ENCODE results near the gene HTR3B. TPM values are rescaled to one million over a fixed set of nuclear protein-coding genes. Genes with fewer than 3 reads are reported as not detected.

HTR3B gene, protein sequence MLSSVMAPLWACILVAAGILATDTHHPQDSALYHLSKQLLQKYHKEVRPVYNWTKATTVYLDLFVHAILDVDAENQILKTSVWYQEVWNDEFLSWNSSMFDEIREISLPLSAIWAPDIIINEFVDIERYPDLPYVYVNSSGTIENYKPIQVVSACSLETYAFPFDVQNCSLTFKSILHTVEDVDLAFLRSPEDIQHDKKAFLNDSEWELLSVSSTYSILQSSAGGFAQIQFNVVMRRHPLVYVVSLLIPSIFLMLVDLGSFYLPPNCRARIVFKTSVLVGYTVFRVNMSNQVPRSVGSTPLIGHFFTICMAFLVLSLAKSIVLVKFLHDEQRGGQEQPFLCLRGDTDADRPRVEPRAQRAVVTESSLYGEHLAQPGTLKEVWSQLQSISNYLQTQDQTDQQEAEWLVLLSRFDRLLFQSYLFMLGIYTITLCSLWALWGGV
- not detected in 2 replicates for total RNA-seq (2012; rRNA removed)

DNA sequence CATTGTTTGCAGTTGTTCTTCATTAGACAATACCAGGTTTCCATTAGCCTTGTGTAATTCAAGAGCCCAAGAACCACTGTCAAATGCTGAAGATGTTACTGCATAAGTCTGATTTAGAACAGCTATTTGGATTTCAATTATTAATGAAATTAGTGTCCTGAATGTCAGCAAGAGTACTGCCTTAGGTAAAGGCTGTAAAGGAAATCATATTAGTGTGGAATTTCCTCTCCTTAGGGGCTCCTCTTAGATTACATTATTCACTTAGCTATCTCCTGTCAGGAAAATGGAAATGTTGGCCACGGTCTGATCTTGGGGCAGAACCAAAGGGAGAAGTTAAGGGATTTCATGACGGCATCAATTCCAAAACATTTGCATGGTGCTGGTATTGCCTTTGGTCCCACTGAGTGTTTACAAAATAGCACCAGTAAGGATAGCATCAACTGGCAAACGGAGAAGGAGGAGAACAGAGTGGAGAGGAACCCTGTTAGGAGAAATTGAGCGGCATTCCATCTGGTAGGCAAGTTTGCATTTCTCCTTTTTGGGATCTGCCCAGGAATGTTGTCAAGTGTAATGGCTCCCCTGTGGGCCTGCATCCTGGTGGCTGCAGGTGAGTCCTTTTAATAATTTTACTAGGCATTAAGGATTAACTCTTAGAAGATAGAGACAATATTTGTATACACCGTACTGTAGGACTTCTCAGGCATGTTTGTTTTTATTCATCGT lies at the start of gene HTR3B:
Gene HTR3B, plus strand, starts transcription at position 418 of the 723 bp plus-strand sequence. Its CDS starts 138 bp downstream, at position 556.
- H3K9me3 ChIP-seq (replicated peaks; ENCODE audit: low read length): no peaks in the 10 kb centered on the region

DNA sequence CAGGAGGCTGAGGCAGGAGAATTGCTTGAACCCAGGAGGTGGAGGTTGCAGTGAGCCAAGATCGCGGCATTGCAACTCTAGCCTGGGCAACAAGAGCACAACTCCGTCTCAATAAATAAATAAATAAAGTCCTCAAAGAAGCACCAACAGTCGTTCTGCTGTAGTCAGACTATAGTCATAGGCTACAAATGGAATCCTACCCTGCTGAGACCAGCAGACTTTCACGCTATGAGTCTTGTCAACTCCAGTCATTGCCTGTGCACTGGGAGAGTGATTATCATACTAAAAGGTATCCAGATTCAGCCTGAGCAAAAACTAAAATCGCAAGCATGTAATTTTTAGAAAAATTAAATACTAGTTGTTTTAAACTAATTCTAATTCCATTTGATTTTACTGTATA lies 48.8 kb upstream of the HTR3B start:
- H3K4me1 ChIP-seq (ENCODE audit: control insufficient read depth, insufficient read depth, low read length): no peaks in the 10 kb centered on the region
- H3K4me2 ChIP-seq (ENCODE audit: low read length): no peak overlapping the region
- no peak overlapping the region for H3K9ac ChIP-seq (ENCODE audit: low read depth, low read length)
- H3K9me3 ChIP-seq (replicated peaks; ENCODE audit: low read length): no peaks in the 10 kb centered on the region
- peaks cover 7% of the 10 kb centered on the region for H3K36me3 ChIP-seq (ENCODE audit: insufficient read depth, low read length)
- no peak overlapping the region for H3K4me3 ChIP-seq (ENCODE audit: low read length)
- H3K27me3 ChIP-seq (ENCODE audit: control insufficient read depth, insufficient read depth, low read length): no peaks in the 10 kb centered on the region

More for the DNA sequence above, at the start of gene HTR3B:
- no peaks in the 10 kb centered on the region for H3K4me1 ChIP-seq (ENCODE audit: control insufficient read depth, insufficient read depth, low read length)
- H3K4me2 ChIP-seq (ENCODE audit: low read length): no peak within 1 kb of the TSS
- no peak within 1 kb of the TSS for H3K4me3 ChIP-seq (ENCODE audit: low read length)
- H3K36me3 ChIP-seq (ENCODE audit: insufficient read depth, low read length): no peaks in the 10 kb centered on the region
- peaks cover 82% of the 10 kb centered on the region for H3K27me3 ChIP-seq (ENCODE audit: control insufficient read depth, insufficient read depth, low read length)
- no peak within 1 kb of the TSS for H3K9ac ChIP-seq (ENCODE audit: low read depth, low read length)

DNA sequence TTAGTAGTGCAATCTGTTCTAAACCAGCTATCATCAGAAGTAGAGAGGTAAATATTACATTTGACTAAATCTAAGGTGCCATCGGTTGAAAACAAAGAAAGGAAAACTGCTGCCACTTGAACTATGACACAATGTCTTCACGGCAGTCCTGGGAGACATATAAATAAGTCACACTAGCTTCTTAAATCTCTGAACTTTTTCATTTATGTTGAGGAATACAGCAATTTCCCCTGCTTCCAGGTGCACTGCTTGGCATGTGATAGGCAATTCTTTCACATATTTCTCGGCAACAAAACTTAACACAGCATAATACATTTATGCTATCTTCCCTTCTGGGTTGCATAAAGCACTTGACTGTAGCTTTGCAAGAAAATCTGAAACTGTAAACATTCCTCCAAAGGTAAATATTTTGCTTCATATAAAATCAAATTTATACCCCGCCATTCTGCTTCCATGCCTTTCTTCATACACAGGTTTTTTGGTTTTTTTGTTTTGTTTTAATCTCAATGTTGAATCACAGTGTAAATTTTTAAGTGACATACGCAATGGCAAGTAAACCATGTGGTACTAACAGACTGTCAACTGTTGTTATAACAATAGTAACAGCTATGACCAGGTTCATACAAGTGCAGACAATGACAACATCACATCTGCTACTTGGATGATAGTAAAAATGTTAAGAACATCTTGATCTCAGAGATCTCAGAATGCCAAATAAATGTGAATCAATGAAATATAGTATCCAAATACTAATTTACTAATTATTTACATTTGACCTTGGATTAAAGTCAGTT lies 47.4 kb upstream of the HTR3B start:
- Histone ChIP-seq H3K9ac (ENCODE audit: low read depth, low read length) (no peak overlapping the region), H3K27me3 (ENCODE audit: control insufficient read depth, insufficient read depth, low read length) (no peaks in the 10 kb centered on the region), H3K4me2 (ENCODE audit: low read length) (no peak overlapping the region), H3K9me3 (replicated peaks; ENCODE audit: low read length) (no peaks in the 10 kb centered on the region), H3K4me3 (ENCODE audit: low read length) (no peak overlapping the region), H3K4me1 (ENCODE audit: control insufficient read depth, insufficient read depth, low read length) (peaks cover under 1% of the 10 kb centered on the region), H3K36me3 (ENCODE audit: insufficient read depth, low read length) (peaks cover 2% of the 10 kb centered on the region)

DNA sequence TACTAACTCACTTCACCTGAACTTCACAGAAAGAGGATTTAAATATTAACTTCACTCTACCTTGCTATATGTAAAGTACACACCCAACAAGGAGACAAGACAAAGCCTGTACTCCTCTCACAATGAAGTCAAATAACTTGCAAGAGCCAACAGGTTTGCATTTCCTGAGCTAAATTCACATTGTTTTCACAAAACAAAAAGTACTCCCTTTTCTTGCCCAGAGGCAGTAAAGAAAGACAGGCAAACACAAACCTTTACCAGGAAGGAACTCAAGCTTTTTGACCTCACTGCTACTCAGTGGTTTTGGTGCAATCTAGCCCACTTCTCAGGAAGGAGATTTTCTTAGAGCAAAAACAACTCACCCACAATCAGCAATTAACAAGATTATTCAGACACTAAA lies 44.9 kb upstream of the HTR3B start:
- Histone ChIP-seq H3K9me3 (replicated peaks; ENCODE audit: low read length) (no peaks in the 10 kb centered on the region), H3K4me2 (ENCODE audit: low read length) (no peak overlapping the region), H3K36me3 (ENCODE audit: insufficient read depth, low read length) (no peaks in the 10 kb centered on the region), H3K9ac (ENCODE audit: low read depth, low read length) (no peak overlapping the region), H3K4me1 (ENCODE audit: control insufficient read depth, insufficient read depth, low read length) (peaks cover 8% of the 10 kb centered on the region), H3K27me3 (ENCODE audit: control insufficient read depth, insufficient read depth, low read length) (no peaks in the 10 kb centered on the region), H3K4me3 (ENCODE audit: low read length) (no peak overlapping the region)

DNA sequence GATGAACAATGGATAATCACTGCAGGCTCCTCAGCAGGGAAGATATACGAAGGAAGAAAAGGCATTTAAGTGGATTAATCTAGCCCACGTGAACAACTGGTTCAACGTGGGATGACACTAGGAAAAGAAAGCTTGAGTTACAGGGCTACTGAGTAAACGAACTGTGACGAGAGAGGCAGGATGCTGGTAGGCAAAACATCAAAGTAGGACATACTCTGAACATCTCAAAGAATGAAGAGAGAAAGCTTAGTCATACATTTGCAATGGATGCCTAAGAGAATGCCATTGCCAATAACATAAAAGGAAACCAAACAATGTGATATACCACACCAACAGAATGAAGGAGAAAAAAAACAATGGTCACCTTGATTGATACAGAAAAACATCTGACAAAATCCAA lies 42.2 kb upstream of the HTR3B start:
- Histone ChIP-seq H3K27me3 (ENCODE audit: control insufficient read depth, insufficient read depth, low read length) (no peaks in the 10 kb centered on the region), H3K4me2 (ENCODE audit: low read length) (no peak overlapping the region), H3K4me3 (ENCODE audit: low read length) (no peak overlapping the region), H3K36me3 (ENCODE audit: insufficient read depth, low read length) (no peaks in the 10 kb centered on the region), H3K9ac (ENCODE audit: low read depth, low read length) (no peak overlapping the region), H3K9me3 (replicated peaks; ENCODE audit: low read length) (no peaks in the 10 kb centered on the region), H3K4me1 (ENCODE audit: control insufficient read depth, insufficient read depth, low read length) (peaks cover 8% of the 10 kb centered on the region)

DNA sequence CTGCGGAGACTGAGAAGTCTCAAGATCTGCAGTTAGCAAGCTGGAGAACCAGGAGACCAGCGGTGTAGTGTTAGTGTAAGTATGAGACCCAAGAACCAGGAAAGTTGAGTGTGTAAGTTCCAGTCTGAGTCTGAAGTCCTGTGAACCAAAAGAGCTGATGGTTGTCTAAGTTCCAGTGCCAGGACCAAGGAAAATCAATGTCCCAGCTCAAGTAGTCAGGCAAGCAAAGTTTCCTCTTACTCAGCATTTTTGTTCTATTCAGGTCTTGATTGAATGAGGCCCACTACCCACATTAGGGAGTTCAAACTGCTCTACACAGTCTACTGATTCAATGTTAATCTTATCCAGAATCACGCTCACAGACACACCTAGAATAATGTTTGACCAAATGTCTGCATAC lies 40.2 kb upstream of the HTR3B start:
- peaks cover 8% of the 10 kb centered on the region for H3K4me1 ChIP-seq (ENCODE audit: control insufficient read depth, insufficient read depth, low read length)
- no peak overlapping the region for H3K4me2 ChIP-seq (ENCODE audit: low read length)
- H3K9me3 ChIP-seq (replicated peaks; ENCODE audit: low read length): no peaks in the 10 kb centered on the region
- H3K36me3 ChIP-seq (ENCODE audit: insufficient read depth, low read length): no peaks in the 10 kb centered on the region
- H3K4me3 ChIP-seq (ENCODE audit: low read length): no peak overlapping the region
- H3K27me3 ChIP-seq (ENCODE audit: control insufficient read depth, insufficient read depth, low read length): no peaks in the 10 kb centered on the region
- no peak overlapping the region for H3K9ac ChIP-seq (ENCODE audit: low read depth, low read length)

DNA sequence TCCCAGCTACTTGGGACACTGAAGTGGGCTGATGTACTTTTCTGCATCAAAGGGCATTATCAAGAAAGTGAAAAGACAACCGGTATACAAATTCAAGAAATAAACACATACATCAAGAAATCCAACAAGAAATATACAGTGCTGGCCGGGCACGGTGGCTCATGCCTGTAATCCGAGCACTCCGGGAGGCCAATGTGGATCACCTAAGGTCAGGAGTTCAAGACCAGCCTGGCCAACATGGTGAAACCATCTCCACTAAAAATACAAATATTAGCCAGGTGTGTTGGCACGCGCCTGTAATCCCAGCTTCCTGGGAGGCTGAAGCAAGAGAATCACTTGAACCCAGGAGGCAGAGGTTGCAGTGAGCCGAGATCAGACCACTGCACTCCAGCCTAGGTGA lies 38.7 kb upstream of the HTR3B start:
- Histone ChIP-seq H3K4me3 (ENCODE audit: low read length) (no peak overlapping the region), H3K4me2 (ENCODE audit: low read length) (no peak overlapping the region), H3K4me1 (ENCODE audit: control insufficient read depth, insufficient read depth, low read length) (peaks cover 8% of the 10 kb centered on the region), H3K9ac (ENCODE audit: low read depth, low read length) (no peak overlapping the region), H3K9me3 (replicated peaks; ENCODE audit: low read length) (no peaks in the 10 kb centered on the region), H3K36me3 (ENCODE audit: insufficient read depth, low read length) (no peaks in the 10 kb centered on the region), H3K27me3 (ENCODE audit: control insufficient read depth, insufficient read depth, low read length) (no peaks in the 10 kb centered on the region)

DNA sequence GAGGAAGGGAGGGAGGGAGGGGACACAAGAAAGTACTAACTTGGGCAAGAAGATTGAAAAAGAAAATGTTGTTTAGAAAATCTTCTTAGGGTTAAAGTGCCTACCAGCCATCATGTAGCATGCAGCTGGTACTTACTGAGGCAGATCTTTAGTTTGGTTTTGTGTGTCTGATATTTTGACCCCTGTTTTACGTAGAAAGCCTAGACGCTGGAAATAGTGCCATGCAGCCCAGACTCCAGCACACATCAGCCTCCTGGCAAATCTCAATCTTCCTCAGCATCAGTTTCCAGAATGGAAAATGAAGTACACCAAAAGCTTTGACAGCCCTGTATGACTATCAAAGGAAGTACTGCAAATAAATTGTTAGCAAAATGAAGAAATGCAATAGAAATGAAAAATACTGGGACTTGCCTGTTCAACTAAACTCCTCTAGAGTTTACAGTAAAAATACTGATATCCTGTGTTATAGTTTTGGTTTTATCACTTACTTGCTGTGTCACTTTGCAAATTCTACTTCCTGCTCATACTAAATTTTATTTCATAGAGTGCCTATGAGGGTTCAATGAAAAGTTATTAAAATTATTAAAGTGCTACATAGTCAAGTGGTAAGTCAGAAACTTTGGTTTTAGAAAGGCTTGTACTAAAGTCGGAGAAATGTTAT lies 36.6 kb upstream of the HTR3B start:
- no peaks in the 10 kb centered on the region for H3K9me3 ChIP-seq (replicated peaks; ENCODE audit: low read length)
- H3K9ac ChIP-seq (ENCODE audit: low read depth, low read length): no peak overlapping the region
- H3K27me3 ChIP-seq (ENCODE audit: control insufficient read depth, insufficient read depth, low read length): no peaks in the 10 kb centered on the region
- H3K36me3 ChIP-seq (ENCODE audit: insufficient read depth, low read length): no peaks in the 10 kb centered on the region
- H3K4me1 ChIP-seq (ENCODE audit: control insufficient read depth, insufficient read depth, low read length): peaks cover 3% of the 10 kb centered on the region
- no peak overlapping the region for H3K4me3 ChIP-seq (ENCODE audit: low read length)
- H3K4me2 ChIP-seq (ENCODE audit: low read length): no peak overlapping the region

DNA sequence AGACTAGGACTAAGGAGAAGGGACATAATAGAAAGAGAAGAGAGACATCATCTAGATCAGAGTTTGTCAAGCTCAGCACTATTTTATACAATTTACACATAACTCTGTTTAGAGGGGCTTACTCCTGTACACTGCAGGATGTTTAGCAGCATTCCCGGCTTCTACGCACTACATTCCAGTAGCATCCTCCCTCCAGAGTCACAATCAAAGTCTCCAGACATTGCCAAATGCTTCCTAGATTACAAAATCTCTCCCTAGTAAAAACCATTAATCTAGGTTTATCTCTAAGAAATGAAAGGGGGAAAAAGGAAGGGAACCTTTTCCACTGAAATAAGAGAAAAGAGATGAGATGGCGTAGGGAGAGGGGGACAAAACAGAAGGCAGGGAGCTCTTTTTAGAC lies 33.3 kb upstream of the HTR3B start:
- Histone ChIP-seq H3K9me3 (replicated peaks; ENCODE audit: low read length) (no peaks in the 10 kb centered on the region), H3K36me3 (ENCODE audit: insufficient read depth, low read length) (no peaks in the 10 kb centered on the region), H3K27me3 (ENCODE audit: control insufficient read depth, insufficient read depth, low read length) (no peaks in the 10 kb centered on the region), H3K4me2 (ENCODE audit: low read length) (no peak overlapping the region), H3K9ac (ENCODE audit: low read depth, low read length) (no peak overlapping the region), H3K4me3 (ENCODE audit: low read length) (no peak overlapping the region), H3K4me1 (ENCODE audit: control insufficient read depth, insufficient read depth, low read length) (peaks cover 18% of the 10 kb centered on the region)

DNA sequence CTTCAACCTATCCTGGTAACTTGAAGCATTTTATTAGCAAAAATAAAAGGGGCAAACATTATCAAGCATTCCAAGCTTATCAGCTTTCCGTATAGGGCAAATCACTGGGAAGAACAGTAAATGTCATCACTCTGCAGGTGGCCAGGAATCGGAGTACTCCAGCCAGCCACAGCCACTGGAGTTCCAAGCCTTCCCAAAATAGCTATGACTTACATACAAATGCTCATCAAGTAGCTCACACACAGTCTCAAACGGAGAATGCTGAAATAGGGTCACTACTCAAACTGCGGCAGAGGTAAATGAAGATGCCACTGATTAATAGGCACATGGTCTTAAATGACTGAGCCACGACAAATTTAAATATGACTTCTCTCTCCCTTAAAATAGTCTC lies 31.4 kb upstream of the HTR3B start:
- Histone ChIP-seq H3K9me3 (replicated peaks; ENCODE audit: low read length) (no peaks in the 10 kb centered on the region), H3K27me3 (ENCODE audit: control insufficient read depth, insufficient read depth, low read length) (no peaks in the 10 kb centered on the region), H3K9ac (ENCODE audit: low read depth, low read length) (no peak overlapping the region), H3K4me3 (ENCODE audit: low read length) (no peak overlapping the region), H3K4me1 (ENCODE audit: control insufficient read depth, insufficient read depth, low read length) (peaks cover 19% of the 10 kb centered on the region), H3K4me2 (ENCODE audit: low read length) (peak overlapping the region; percentile 58), H3K36me3 (ENCODE audit: insufficient read depth, low read length) (no peaks in the 10 kb centered on the region)

DNA sequence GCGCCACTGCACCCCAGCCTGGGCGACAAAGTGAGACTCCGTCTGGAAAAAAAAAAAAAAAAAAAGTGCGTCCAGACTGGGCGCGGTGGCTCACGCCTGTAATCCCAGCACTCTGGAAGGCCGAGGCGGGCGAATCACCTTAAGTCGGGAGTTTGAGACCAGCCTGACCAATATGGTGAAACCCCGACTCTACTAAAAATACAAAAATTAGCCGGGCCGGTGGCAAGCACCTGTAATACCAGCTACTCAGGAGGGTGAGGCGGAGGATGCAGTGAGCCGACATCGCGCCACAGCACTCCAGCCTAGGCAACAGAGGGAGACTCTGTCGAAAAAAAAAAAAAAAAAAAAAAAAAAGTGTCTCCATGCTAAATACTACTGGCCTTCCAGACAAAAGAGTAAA lies 30.5 kb upstream of the HTR3B start:
- H3K4me3 ChIP-seq (ENCODE audit: low read length): peak overlapping the region; percentile 73

More for the DNA sequence above, 30.5 kb upstream of the HTR3B start:
- no peaks in the 10 kb centered on the region for H3K27me3 ChIP-seq (ENCODE audit: control insufficient read depth, insufficient read depth, low read length)
- H3K4me2 ChIP-seq (ENCODE audit: low read length): peak overlapping the region; percentile 81
- H3K36me3 ChIP-seq (ENCODE audit: insufficient read depth, low read length): no peaks in the 10 kb centered on the region
- H3K9ac ChIP-seq (ENCODE audit: low read depth, low read length): peak overlapping the region; percentile 75
- peaks cover 19% of the 10 kb centered on the region for H3K4me1 ChIP-seq (ENCODE audit: control insufficient read depth, insufficient read depth, low read length)
- H3K9me3 ChIP-seq (replicated peaks; ENCODE audit: low read length): no peaks in the 10 kb centered on the region

All from skeletal muscle satellite cell (primary cell).